GM12874 (cell line): ENCODE measurements around the gene TTC7B.

Experiments used
- CTCF ChIP-seq: IDR thresholded peaks from 2 replicates; pipeline ENCODE4 v1.5.1; 2011; ENCODE audit warnings: low read depth, mild to moderate bottlenecking, control low read depth, low read length, moderate library complexity; ENCODE audit not compliant: insufficient read depth

The TTC7B gene

GRCh38 chr14:90572441-90573150 is 243.6 kb downstream of the TTC7B start:
- TF ChIP-seq CTCF = no peak

GRCh38 chr14:90571149-90571947 is 244.9 kb downstream of the TTC7B start:
- TF ChIP-seq CTCF = 0 out of 2 replicates have a peak, but pooled peaks have one; percentile 4

- no peak for TF ChIP-seq CTCF
These were observed 245.8 kb downstream of the TTC7B start for GRCh38 chr14:90570461-90570860.

GRCh38 chr14:90569606-90570387 is 246.4 kb downstream of the TTC7B start:
- no peak for TF ChIP-seq CTCF

- no peak for TF ChIP-seq CTCF
These were observed 247.0 kb downstream of the TTC7B start for GRCh38 chr14:90569201-90569600.

- TF ChIP-seq CTCF = no peak
These were observed 247.8 kb downstream of the TTC7B start for GRCh38 chr14:90568405-90568804.

GRCh38 chr14:90567991-90568390 is 248.2 kb downstream of the TTC7B start:
- no peak for TF ChIP-seq CTCF
